HS-27A (cell line): ENCODE results near the gene ING4.

ENCODE experiments used
- DNase-seq: peaks from one replicate; pipeline ENCODE4 v3.0.0-alpha.2; 2012; ENCODE audit warnings: low read depth, missing footprints

Gene ING4

GRCh38 chr12:6606331-6607131 lies 56.4 kb downstream of the ING4 start:
- no peak for DNase-seq

- DNase-seq, result no peak
Observed at GRCh38 chr12:6605421-6606330, 57.2 kb downstream of the ING4 start.

GRCh38 chr12:6604259-6605029 lies 58.5 kb downstream of the ING4 start:
- no peak for DNase-seq

DNA sequence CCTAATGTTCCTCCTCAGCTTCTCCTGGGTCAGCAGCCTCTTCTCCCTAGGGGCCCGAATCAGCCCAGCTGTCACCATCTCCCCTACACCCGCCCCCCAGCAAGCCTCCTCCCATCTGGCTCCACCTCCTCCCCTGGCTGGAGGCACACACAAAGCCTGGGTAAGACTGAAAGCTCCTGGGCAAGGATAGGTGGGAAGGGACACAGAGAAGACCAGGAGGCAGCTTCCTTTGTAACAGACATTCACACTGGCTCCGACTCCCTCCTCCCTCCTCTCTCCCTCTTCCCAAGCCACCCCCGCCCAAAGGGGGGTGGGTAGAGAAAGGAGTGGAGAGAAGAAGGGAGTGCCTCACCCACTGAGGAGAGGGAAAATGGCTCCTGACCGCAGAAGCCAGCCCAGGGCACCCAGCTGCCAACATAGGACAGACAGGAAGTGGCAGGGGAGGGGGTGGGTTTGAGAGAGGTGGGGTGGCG lies 59.8 kb downstream of the ING4 start:
- DNase-seq, result no peak

GRCh38 chr12:6602526-6602925 lies 60.4 kb downstream of the ING4 start:
- DNase-seq, result no peak
